Neural cell (in vitro differentiated cells): ENCODE measurements around the gene SLC26A5. TPM values are rescaled to one million over a fixed set of nuclear protein-coding genes. Genes with fewer than 3 reads are reported as not detected.

Experiments
- H2AFZ ChIP-seq: fragments of 200-600, 300-800 bp; sonication (generic), shearing (Covaris generic); 2 replicates; pipeline ENCODE4 v1.6.0; 2014; ENCODE audit warnings: low read depth, mild to moderate bottlenecking, antibody characterized with exemption, low read length, moderate library complexity
- H3F3A ChIP-seq: fragments of 200-600 bp; shearing (Covaris generic); 2 replicates; pipeline ENCODE4 v1.6.1; 2016; ENCODE audit warnings: mild to moderate bottlenecking, moderate library complexity, mixed read lengths, antibody characterized with exemption, low read length; ENCODE audit not compliant: insufficient read depth, poor library complexity, severe bottlenecking
- H3K27ac ChIP-seq: fragments of 200-600, 300-800 bp; sonication (generic), shearing (Covaris generic); 2 replicates; pipeline ENCODE4 v1.5.1; 2014; ENCODE audit warnings: mild to moderate bottlenecking, low read length, moderate library complexity
- H3K27me3 ChIP-seq: fragments of 300-800, 200-600 bp; sonication (generic), shearing (Covaris generic); 2 replicates; pipeline ENCODE4 v1.6.0; 2014; ENCODE audit warnings: mild to moderate bottlenecking, low read depth, low read length, moderate library complexity; ENCODE audit not compliant: insufficient read depth
- H3K36me3 ChIP-seq: fragments of 300-800, 200-600 bp; sonication (generic), shearing (Covaris generic); 2 replicates; pipeline ENCODE4 v1.5.1; 2014; ENCODE audit warnings: mild to moderate bottlenecking, antibody characterized with exemption, low read length, moderate library complexity; ENCODE audit not compliant: insufficient read depth
- H3K4me2 ChIP-seq: fragments of 300-800, 200-600 bp; sonication (generic), shearing (Covaris generic); 2 replicates; pipeline ENCODE4 v1.6.0; 2014; ENCODE audit warnings: mild to moderate bottlenecking, low read length
- H3K4me3 ChIP-seq: fragments of 300-800, 200-600 bp; sonication (generic), shearing (Covaris generic); 2 replicates; pipeline ENCODE4 v1.5.1; 2014; ENCODE audit warnings: mild to moderate bottlenecking, low read length, moderate library complexity
- H3K79me2 ChIP-seq: fragments of 200-600 bp; shearing (Covaris generic); replicated peaks from 2 replicates; pipeline ENCODE4 v1.6.0; 2014; ENCODE audit warnings: mild to moderate bottlenecking, low read length, moderate library complexity; ENCODE audit not compliant: insufficient read depth
- H3K9ac ChIP-seq: fragments of 300-800, 200-600 bp; sonication (generic), shearing (Covaris generic); 2 replicates; pipeline ENCODE4 v1.6.1; 2016; ENCODE audit warnings: mild to moderate bottlenecking, low read length, mixed read lengths
- H3K9me2 ChIP-seq: fragments of 200-600 bp; shearing (Covaris generic); 2 replicates; pipeline ENCODE4 v1.6.1; 2016; ENCODE audit warnings: mild to moderate bottlenecking, low read length, mixed read lengths; ENCODE audit not compliant: insufficient read depth
- H3K9me3 ChIP-seq: fragments of 200-600, 300-800 bp; sonication (generic), shearing (Covaris generic); 2 replicates; pipeline ENCODE4 v1.6.1; 2016; ENCODE audit warnings: mild to moderate bottlenecking, mixed run types, low read length, moderate library complexity, mixed read lengths
- H4K20me1 ChIP-seq: fragments of 200-600 bp; shearing (Covaris generic); 2 replicates; pipeline ENCODE4 v1.6.1; 2016; ENCODE audit warnings: mild to moderate bottlenecking, mixed run types; ENCODE audit not compliant: insufficient read depth
- CTCF ChIP-seq: fragments of 450-650 bp; IDR thresholded peaks from 2 replicates; pipeline ENCODE4 v1.5.1; 2014; ENCODE audit warnings: antibody characterized with exemption, mild to moderate bottlenecking, moderate library complexity; ENCODE audit not compliant: poor library complexity, severe bottlenecking
- EP300 ChIP-seq: fragments of 450-650 bp; conservative IDR thresholded peaks from 2 replicates; pipeline ENCODE4 v1.6.1; 2014; ENCODE audit warnings: antibody characterized with exemption, mild to moderate bottlenecking, moderate library complexity; ENCODE audit not compliant: poor library complexity, severe bottlenecking
- EZH2 ChIP-seq: fragments of 200-600, 300-800 bp; shearing (Covaris generic), sonication (generic); IDR thresholded peaks from 2 replicates; pipeline ENCODE4 v1.6.1; 2014; ENCODE audit warnings: antibody characterized with exemption, low read length, borderline replicate concordance, mild to moderate bottlenecking; ENCODE audit not compliant: insufficient read depth, poor library complexity, severe bottlenecking
- MXI1 ChIP-seq: fragments of 450-650 bp; conservative IDR thresholded peaks from 2 replicates; pipeline ENCODE4 v1.6.1; 2014; ENCODE audit warnings: antibody characterized with exemption, mild to moderate bottlenecking; ENCODE audit not compliant: poor library complexity, severe bottlenecking
- POLR2AphosphoS5 ChIP-seq: IDR thresholded peaks from 2 replicates; pipeline ENCODE4 v1.6.1; 2012
- RAD21 ChIP-seq: fragments of 450-650 bp; conservative IDR thresholded peaks from 2 replicates; pipeline ENCODE4 v1.6.1; 2014; ENCODE audit warnings: antibody characterized with exemption, mild to moderate bottlenecking, moderate library complexity
- SMC3 ChIP-seq: fragments of 450-650 bp; conservative IDR thresholded peaks from 2 replicates; pipeline ENCODE4 v1.6.1; 2014; ENCODE audit warnings: antibody characterized with exemption, mild to moderate bottlenecking, moderate library complexity; ENCODE audit not compliant: poor library complexity
- TAF1 ChIP-seq: IDR thresholded peaks from 2 replicates; pipeline ENCODE4 v1.6.1; 2012; ENCODE audit warnings: low read depth
- polyA plus RNA-seq: library from polyadenylated mRNA; depleted of rRNA; stranded (reverse); fragments of >200 nt; gene quantifications from 2 replicates; pipeline ENCODE4 v1.2.3, GENCODE V29; 2014
- TF ChIP-seq, protein P1 (sequence below): IDR thresholded peaks from 2 replicates; pipeline ENCODE4 v1.6.1; 2012; ENCODE audit warnings: borderline replicate concordance

The SLC26A5 gene
- polyA plus RNA-seq, 1 donor from 2014 or later = not detected

GRCh38 chr7:103346396-103346795, 99.6 kb downstream of the SLC26A5 start:
- H3K4me3 ChIP-seq = no peak overlapping the region
- H4K20me1 ChIP-seq = no peaks in the 10 kb centered on the region
- no peaks in the 10 kb centered on the region for H3K36me3 ChIP-seq
- no peaks in the 10 kb centered on the region for H3K9me2 ChIP-seq
- peaks cover 65% of the 10 kb centered on the region for H3K79me2 ChIP-seq
- no peak overlapping the region for H3K4me2 ChIP-seq
- no peak for TF ChIP-seq POLR2AphosphoS5
- no peak for TF ChIP-seq RAD21
- TF ChIP-seq EZH2 = no peak
- no peak for TF ChIP-seq TAF1
- TF ChIP-seq CTCF = no peak
- TF ChIP-seq, protein P1, sequence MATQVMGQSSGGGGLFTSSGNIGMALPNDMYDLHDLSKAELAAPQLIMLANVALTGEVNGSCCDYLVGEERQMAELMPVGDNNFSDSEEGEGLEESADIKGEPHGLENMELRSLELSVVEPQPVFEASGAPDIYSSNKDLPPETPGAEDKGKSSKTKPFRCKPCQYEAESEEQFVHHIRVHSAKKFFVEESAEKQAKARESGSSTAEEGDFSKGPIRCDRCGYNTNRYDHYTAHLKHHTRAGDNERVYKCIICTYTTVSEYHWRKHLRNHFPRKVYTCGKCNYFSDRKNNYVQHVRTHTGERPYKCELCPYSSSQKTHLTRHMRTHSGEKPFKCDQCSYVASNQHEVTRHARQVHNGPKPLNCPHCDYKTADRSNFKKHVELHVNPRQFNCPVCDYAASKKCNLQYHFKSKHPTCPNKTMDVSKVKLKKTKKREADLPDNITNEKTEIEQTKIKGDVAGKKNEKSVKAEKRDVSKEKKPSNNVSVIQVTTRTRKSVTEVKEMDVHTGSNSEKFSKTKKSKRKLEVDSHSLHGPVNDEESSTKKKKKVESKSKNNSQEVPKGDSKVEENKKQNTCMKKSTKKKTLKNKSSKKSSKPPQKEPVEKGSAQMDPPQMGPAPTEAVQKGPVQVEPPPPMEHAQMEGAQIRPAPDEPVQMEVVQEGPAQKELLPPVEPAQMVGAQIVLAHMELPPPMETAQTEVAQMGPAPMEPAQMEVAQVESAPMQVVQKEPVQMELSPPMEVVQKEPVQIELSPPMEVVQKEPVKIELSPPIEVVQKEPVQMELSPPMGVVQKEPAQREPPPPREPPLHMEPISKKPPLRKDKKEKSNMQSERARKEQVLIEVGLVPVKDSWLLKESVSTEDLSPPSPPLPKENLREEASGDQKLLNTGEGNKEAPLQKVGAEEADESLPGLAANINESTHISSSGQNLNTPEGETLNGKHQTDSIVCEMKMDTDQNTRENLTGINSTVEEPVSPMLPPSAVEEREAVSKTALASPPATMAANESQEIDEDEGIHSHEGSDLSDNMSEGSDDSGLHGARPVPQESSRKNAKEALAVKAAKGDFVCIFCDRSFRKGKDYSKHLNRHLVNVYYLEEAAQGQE = no peak
- no peak for TF ChIP-seq EP300
- no peak for TF ChIP-seq SMC3
- no peak for TF ChIP-seq MXI1
- no peaks in the 10 kb centered on the region for H3K9me3 ChIP-seq
- H3K27me3 ChIP-seq = no peaks in the 10 kb centered on the region
- H3F3A ChIP-seq = no peaks in the 10 kb centered on the region
- H2AFZ ChIP-seq = no peak overlapping the region
- H3K9ac ChIP-seq = no peak overlapping the region
- H3K27ac ChIP-seq = no peak overlapping the region

DNA sequence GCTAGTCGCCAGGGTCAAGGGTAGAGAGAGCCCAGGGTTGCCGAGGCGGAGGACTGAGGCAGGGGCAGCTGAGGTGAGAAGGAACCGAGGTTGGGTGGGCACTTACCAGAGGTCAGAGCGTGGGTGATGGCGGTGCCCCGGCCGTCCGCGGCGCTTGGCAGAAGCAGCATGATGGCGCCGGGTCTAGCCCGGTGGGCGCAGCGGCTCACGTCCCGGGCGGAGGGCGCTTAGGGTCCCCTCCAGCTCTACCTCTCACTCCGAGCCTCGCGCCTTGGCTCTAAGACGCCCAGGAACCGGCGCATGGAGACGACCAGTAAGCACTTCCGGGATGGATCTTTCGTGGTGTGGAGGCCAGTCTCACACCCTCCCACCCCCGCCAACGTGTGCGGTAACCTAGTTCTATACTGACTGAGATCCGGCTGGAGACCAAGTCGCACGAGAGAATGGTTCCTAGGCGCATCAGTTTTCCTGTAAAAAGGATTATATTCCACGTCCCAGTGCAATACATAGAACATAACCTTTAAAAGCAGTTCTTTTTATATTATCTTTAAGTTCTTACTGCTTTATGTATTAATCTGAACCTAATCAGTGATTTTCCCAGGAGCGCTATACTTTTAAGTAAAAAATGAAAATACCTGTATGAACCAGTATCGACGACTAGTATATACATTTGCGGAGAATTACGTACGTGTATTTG, 101.4 kb downstream of the SLC26A5 start, which contains the start of gene DNAJC2:
Gene DNAJC2 (minus strand): TSS at position 315 of the 697 bp plus-strand sequence. CDS start 145 bp downstream, at position 170.
- Histone ChIP-seq H4K20me1 (no peaks in the 10 kb centered on the region), H2AFZ (peak within 1 kb of the TSS; percentile 59), H3K4me2 (peak within 1 kb of the TSS; percentile 95), H3F3A (no peaks in the 10 kb centered on the region), H3K9me3 (no peaks in the 10 kb centered on the region), H3K27ac (peak within 1 kb of the TSS; percentile 65), H3K36me3 (no peaks in the 10 kb centered on the region), H3K9ac (peak within 1 kb of the TSS; percentile 76), H3K9me2 (no peaks in the 10 kb centered on the region), H3K79me2 (peaks cover 47% of the 10 kb centered on the region), H3K27me3 (no peaks in the 10 kb centered on the region), H3K4me3 (peak within 1 kb of the TSS; percentile 97)
- TF ChIP-seq MXI1 (peak; percentile 95), TAF1 (peak; percentile 68), EZH2 (no peak), SMC3 (no peak), RAD21 (no peak), EP300 (peak; percentile 44), CTCF (no peak), POLR2AphosphoS5 (peak; percentile 82)
- TF ChIP-seq, protein P1 = peak; percentile 25
